Measurements from ENCODE around the gene AP2A2. TPM values are rescaled to one million over a fixed set of nuclear protein-coding genes. Genes with fewer than 3 reads are reported as not detected.

The AP2A2 gene
- total and polyA plus RNA-seq, 2 donors (not counting 1 experiment from before 2014, with no cell fraction given) = 53.1 to 57.0 TPM

DNA sequence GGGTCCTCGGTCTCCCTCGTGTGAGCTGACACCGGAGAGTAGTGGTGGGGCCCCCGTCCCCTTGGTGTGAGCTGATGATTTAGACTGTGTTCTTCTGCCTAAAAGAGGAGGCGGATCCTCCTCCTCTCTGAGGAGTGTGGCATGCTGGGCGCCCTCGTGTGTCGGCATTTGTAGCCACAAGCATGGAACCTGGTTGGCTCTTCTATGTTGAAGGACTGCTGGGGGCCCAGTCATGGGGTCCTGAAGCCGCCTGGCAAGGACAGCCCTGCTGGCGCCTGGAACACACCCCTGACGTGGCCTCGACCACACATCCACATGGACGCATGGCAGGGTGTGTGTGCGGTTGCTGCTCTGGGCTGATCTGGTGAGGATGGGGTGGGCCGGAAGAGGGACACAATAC, 50.2 kb downstream of the AP2A2 start:
- H4K20me1 ChIP-seq (ENCODE audit: control insufficient read depth, insufficient read depth, low read length, poor library complexity, severe bottlenecking) = peaks cover 12% of the 10 kb centered on the region
- ChIA-PET CTCF (no interaction called here), POLR2A (no interaction called here)
- H2AFZ ChIP-seq (ENCODE audit: insufficient read depth, low read depth, low read length, poor library complexity, severe bottlenecking) = no peak overlapping the region
- peaks cover 0 to 38% of the 10 kb centered on the region in 2 experiments for H3K36me3 ChIP-seq (replicated peaks in 1 of 2; ENCODE audit: control extremely low read depth in 1 of 2, control insufficient read depth in 1 of 2, extremely low read depth in 1 of 2, insufficient read depth in 2 of 2, low read length in 1 of 2)
- H3K27me3 ChIP-seq (replicated peaks in 1 of 4; ENCODE audit: control extremely low read depth in 1 of 4, control insufficient read depth in 3 of 4, insufficient read depth in 4 of 4, low read length in 3 of 4) = no peaks in the 10 kb centered on the region
- H3K4me2 ChIP-seq (replicated peaks; ENCODE audit: low read depth, low read length, poor library complexity, severe bottlenecking) = no peak overlapping the region
- intact Hi-C loops (cut with micrococcal nuclease) = no loop called here
- peaks cover 4% of the 10 kb centered on the region for H3K4me1 Mint-ChIP-seq
- H3K9me3 ChIP-seq (ENCODE audit: control extremely low read depth in 1 of 3, control insufficient read depth in 2 of 3, insufficient read depth in 1 of 3, low read length in 2 of 3) = no peaks in the 10 kb centered on the region
- H3K27ac ChIP-seq (ENCODE audit: low read length in 2 of 2) = no peak overlapping the region
- no peak overlapping the region for H3K9ac ChIP-seq (ENCODE audit: low read length)
- no peak for ATAC-seq (ENCODE audit: low read depth)
- H3K27me3 Mint-ChIP-seq = no peaks in the 10 kb centered on the region
- DNase-seq = no peak
- WGBS (ENCODE audit: insufficient coverage) = 91% methylated on average over 11 of the region's 15 CpGs
- no peak overlapping the region for H3K4me3 Mint-ChIP-seq
- no peak overlapping the region for H3K4me3 ChIP-seq (ENCODE audit: control extremely low read depth in 1 of 5, extremely low read depth in 1 of 5, insufficient read depth in 1 of 5, low read depth in 2 of 5, low read length in 4 of 5)
- peaks cover 0 to 1% of the 10 kb centered on the region in 2 donors for H3K4me1 ChIP-seq (ENCODE audit: control insufficient read depth in 2 of 2, insufficient read depth in 2 of 2, low read length in 2 of 2)
- no peaks in the 10 kb centered on the region for H3K9me3 Mint-ChIP-seq (ENCODE audit: insufficient read depth)
- TF ChIP-seq, protein P1, sequence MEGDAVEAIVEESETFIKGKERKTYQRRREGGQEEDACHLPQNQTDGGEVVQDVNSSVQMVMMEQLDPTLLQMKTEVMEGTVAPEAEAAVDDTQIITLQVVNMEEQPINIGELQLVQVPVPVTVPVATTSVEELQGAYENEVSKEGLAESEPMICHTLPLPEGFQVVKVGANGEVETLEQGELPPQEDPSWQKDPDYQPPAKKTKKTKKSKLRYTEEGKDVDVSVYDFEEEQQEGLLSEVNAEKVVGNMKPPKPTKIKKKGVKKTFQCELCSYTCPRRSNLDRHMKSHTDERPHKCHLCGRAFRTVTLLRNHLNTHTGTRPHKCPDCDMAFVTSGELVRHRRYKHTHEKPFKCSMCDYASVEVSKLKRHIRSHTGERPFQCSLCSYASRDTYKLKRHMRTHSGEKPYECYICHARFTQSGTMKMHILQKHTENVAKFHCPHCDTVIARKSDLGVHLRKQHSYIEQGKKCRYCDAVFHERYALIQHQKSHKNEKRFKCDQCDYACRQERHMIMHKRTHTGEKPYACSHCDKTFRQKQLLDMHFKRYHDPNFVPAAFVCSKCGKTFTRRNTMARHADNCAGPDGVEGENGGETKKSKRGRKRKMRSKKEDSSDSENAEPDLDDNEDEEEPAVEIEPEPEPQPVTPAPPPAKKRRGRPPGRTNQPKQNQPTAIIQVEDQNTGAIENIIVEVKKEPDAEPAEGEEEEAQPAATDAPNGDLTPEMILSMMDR (IDR thresholded peaks at IDR 0.05) = no peak
- TF ChIP-seq EZH2 (IDR thresholded peaks at IDR 0.05; ENCODE audit: borderline replicate concordance, insufficient read depth, low read depth, low read length, poor library complexity, severe bottlenecking) = no peak
- no peak overlapping the region for H3K27ac Mint-ChIP-seq
- peaks cover 17% of the 10 kb centered on the region for H3K79me2 ChIP-seq (ENCODE audit: control insufficient read depth, insufficient read depth, low read length)

DNA sequence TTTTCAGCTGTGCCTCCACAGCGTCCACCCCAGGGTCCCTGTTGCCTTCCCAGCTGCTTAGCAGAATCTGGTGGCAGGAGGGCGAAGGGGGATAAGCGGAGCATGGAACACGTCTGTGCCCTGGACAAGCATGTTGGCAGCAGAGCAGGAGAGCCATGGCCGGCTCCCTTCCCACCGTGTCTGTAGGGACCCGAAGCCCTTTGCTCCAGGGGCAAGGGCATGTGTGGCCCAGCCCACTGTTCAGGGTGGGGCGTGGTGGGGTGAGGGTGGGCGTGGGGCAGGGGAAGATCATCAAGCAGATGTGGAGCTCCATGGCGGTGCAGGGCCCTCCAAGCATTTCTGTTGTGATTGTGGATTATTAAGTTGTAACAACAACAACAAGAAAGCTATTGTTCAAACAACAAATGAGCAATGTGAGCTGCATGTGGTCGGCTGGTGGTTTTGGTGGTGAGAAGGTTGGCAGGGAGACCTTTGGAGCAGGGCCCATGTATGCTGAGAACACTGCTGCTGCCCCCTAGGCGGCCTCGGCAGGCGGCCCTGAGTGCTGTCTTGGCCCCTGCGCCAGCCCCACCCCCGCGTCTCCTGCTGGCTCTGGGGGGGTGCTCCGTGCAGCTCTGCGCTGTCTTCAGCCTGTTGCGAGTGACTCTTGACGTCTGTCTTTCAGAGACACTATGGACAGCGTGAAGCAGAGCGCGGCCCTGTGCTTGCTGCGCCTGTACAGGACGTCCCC, 50.9 kb downstream of the AP2A2 start:
- H3K9ac ChIP-seq (ENCODE audit: low read length) = no peak overlapping the region
- no peak overlapping the region for H3K27ac Mint-ChIP-seq
- no peaks in the 10 kb centered on the region for H3K9me3 Mint-ChIP-seq (ENCODE audit: insufficient read depth)
- WGBS (ENCODE audit: insufficient coverage) = 77% methylated on average over 23 of the region's 26 CpGs
- H3K27me3 Mint-ChIP-seq = no peaks in the 10 kb centered on the region
- H3K4me1 ChIP-seq (ENCODE audit: control insufficient read depth in 2 of 2, insufficient read depth in 2 of 2, low read length in 2 of 2) = no peaks in the 10 kb centered on the region
- H2AFZ ChIP-seq (ENCODE audit: insufficient read depth, low read depth, low read length, poor library complexity, severe bottlenecking) = no peak overlapping the region
- H3K27me3 ChIP-seq (replicated peaks in 1 of 4; ENCODE audit: control extremely low read depth in 1 of 4, control insufficient read depth in 3 of 4, insufficient read depth in 4 of 4, low read length in 3 of 4) = no peaks in the 10 kb centered on the region
- ChIA-PET POLR2A (no interaction called here), CTCF (no interaction called here)
- peaks cover 0 to 42% of the 10 kb centered on the region in 2 experiments for H3K36me3 ChIP-seq (replicated peaks in 1 of 2; ENCODE audit: control extremely low read depth in 1 of 2, control insufficient read depth in 1 of 2, extremely low read depth in 1 of 2, insufficient read depth in 2 of 2, low read length in 1 of 2)
- H3K79me2 ChIP-seq (ENCODE audit: control insufficient read depth, insufficient read depth, low read length) = peaks cover 11% of the 10 kb centered on the region
- no peaks in the 10 kb centered on the region for H3K4me1 Mint-ChIP-seq
- H3K9me3 ChIP-seq (ENCODE audit: control extremely low read depth in 1 of 3, control insufficient read depth in 2 of 3, insufficient read depth in 1 of 3, low read length in 2 of 3) = no peaks in the 10 kb centered on the region
- TF ChIP-seq EZH2 (IDR thresholded peaks at IDR 0.05; ENCODE audit: borderline replicate concordance, insufficient read depth, low read depth, low read length, poor library complexity, severe bottlenecking) = no peak
- TF ChIP-seq, protein P1 (IDR thresholded peaks at IDR 0.05) = no peak
- H3K4me3 ChIP-seq (ENCODE audit: control extremely low read depth in 1 of 5, extremely low read depth in 1 of 5, insufficient read depth in 1 of 5, low read depth in 2 of 5, low read length in 4 of 5) = no peak overlapping the region
- DNase-seq (no peak), ATAC-seq (ENCODE audit: low read depth) (no peak)
- peaks cover 12% of the 10 kb centered on the region for H4K20me1 ChIP-seq (ENCODE audit: control insufficient read depth, insufficient read depth, low read length, poor library complexity, severe bottlenecking)
- intact Hi-C loops (cut with micrococcal nuclease) = no loop called here
- H3K27ac ChIP-seq (ENCODE audit: low read length in 2 of 2) = no peak overlapping the region
- H3K4me3 Mint-ChIP-seq = no peak overlapping the region
- no peak overlapping the region for H3K4me2 ChIP-seq (replicated peaks; ENCODE audit: low read depth, low read length, poor library complexity, severe bottlenecking)

Measured in B cell (primary cell).